HG03280 (cell line): ENCODE results near the gene SP140.

ENCODE experiments used
- ATAC-seq: cut with Tn5 transposase; IDR thresholded peaks from one replicate; pipeline ENCODE4 v1.9.1; 2021; ENCODE audit warnings: mild to moderate bottlenecking, moderate library complexity; ENCODE audit not compliant: unreplicated experiment

Gene SP140

DNA sequence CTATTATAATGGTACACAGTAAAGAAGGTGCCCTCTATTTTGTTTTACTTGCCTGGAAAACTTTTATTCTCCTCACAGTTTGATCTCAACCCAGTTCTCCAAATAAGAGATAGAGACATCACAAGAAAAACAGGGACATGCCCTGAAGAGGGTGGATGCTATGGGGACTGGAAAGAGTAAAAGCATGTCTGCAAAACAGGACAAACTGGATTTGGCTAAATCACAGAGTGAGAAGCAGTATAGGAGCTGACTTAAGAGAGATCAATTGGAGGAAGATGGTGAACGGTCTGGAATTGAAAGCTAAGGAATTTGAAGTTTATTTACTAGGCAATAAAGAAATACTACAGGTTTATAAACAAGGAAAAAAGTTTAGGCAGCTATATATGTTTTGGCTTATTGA lies 134.5 kb downstream of the SP140 start:
- ATAC-seq: no peak

DNA sequence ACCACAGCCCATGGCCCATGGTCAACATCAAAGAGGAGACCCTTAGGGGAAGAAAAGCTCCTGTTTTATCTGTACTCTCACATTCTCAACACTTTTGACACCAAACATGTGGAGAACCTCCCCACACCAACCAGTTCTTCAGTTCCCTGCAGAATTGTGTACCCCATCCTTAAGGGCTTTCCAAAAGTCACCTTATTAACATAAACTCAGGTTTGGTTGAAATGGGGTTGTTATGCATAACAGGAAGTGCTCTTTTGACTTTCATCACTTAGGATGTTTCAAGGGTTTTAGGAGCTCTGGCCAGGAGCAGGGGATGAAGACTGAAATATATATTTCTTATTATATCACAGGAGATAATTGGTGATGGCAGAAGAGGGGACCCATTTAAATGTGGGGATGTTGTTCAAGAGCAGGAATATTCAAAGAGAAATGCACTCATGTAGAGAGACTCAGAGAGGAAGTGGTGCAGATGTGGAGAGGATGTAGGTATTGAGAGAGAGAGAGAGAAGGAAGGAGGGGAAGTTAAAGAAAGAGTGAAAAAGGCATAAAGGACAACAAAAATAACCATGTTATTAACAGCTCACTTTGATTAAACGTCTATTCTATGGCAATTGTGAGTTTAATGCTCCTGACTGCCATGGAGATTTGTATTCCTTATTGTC lies 136.6 kb downstream of the SP140 start:
- no peak for ATAC-seq
